Lower leg skin (tissue), 4 donors: ENCODE results near the gene SVEP1. TPM values are rescaled to one million over a fixed set of nuclear protein-coding genes. Genes with fewer than 3 reads are reported as not detected.

ENCODE experiments used
- DNase-seq, 2 donors: peaks; one replicate each; pipeline ENCODE4 v3.0.0-alpha.2; 2019; ENCODE audit warnings: low spot score in 2 of 2
- H3K4me3 ChIP-seq: fragments of 200-600 bp; sonication (generic); 2 replicates; pipeline ENCODE4 v1.5.1; 2017; ENCODE audit warnings: mild to moderate bottlenecking, low read depth; ENCODE audit not compliant: poor library complexity, severe bottlenecking
- POLR2A ChIP-seq, 2 donors: fragments of 450-650 bp; IDR thresholded peaks; one replicate each; pipeline ENCODE4 v1.6.1; 2016 to 2017; ENCODE audit warnings: antibody characterized with exemption in 2 of 2, mild to moderate bottlenecking in 1 of 2, moderate library complexity in 1 of 2
- WGBS, 2 donors: methylation state at CpG; one replicate each; pipeline ENCODE4 v1.1.5; 2018; 5-methylcytosine and 5-hydroxymethylcytosine counted together
- intact Hi-C: fragments of 100-400 bp; cut with DNase I; formaldehyde crosslinking; loops from one replicate; pipeline ENCODE4 v1.15.0; 2023; ENCODE audit warnings: low total_unique reads
- total RNA-seq, 4 donors: library from RNA; depleted of rRNA; stranded (reverse); fragments of >200 nt; gene quantifications; one replicate each; pipeline ENCODE4 v1.1.0, GENCODE V29; 2016
- TF ChIP-seq, protein P1 (sequence below), 3 donors: fragments of 450-650 bp; IDR thresholded peaks; one replicate each; pipeline ENCODE4 v1.5.1; 2016; ENCODE audit warnings: antibody characterized with exemption in 3 of 3, mild to moderate bottlenecking in 3 of 3, moderate library complexity in 2 of 3

The SVEP1 gene
- total RNA-seq, 4 donors from 2014 or later, result 11.1 to 39.0 (median 14.7) TPM

DNA sequence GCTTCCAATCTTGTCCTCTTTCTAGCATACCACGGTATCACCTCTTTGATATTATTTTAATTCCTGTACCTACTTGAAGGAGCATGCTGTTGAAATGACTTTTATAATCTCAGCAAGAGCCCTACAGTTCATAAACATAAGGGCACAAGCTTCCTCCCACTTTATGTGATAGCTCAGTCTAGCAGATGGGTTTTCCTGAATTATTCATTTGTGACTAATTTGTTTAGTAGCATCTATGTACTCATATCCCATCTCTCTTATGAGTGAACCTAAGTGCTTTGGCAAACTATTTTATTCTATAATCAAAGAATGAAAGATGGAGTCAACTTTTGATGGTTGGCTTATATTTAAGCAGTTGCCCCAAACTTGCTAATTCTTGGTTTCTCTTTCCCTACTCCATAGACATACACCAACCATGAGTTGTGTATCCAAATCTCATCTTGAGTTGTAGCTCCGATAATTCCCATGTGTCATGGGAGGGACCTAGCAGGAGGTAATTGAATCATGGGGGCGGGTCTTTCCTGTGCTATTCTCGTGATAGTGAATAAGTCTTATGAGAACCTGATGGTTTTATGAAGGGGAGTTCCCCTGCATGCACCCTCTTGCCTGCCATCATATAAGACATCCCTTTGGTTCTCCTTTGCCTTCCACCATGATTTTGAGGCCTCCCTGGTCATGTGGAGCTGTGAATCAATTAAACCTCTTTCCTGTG lies 259.6 kb downstream of the SVEP1 start:
- intact Hi-C loops, result no loop called here
- 80 to 81% methylated on average over 4 of the region's 4 CpGs for WGBS, 2 donors
- H3K4me3 ChIP-seq, result no peak overlapping the region
- TF ChIP-seq POLR2A (IDR thresholded peaks at IDR 0.05), result no peak
- TF ChIP-seq, protein P1, sequence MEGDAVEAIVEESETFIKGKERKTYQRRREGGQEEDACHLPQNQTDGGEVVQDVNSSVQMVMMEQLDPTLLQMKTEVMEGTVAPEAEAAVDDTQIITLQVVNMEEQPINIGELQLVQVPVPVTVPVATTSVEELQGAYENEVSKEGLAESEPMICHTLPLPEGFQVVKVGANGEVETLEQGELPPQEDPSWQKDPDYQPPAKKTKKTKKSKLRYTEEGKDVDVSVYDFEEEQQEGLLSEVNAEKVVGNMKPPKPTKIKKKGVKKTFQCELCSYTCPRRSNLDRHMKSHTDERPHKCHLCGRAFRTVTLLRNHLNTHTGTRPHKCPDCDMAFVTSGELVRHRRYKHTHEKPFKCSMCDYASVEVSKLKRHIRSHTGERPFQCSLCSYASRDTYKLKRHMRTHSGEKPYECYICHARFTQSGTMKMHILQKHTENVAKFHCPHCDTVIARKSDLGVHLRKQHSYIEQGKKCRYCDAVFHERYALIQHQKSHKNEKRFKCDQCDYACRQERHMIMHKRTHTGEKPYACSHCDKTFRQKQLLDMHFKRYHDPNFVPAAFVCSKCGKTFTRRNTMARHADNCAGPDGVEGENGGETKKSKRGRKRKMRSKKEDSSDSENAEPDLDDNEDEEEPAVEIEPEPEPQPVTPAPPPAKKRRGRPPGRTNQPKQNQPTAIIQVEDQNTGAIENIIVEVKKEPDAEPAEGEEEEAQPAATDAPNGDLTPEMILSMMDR (IDR thresholded peaks at IDR 0.05), result no peak
- DNase-seq, result no peak

DNA sequence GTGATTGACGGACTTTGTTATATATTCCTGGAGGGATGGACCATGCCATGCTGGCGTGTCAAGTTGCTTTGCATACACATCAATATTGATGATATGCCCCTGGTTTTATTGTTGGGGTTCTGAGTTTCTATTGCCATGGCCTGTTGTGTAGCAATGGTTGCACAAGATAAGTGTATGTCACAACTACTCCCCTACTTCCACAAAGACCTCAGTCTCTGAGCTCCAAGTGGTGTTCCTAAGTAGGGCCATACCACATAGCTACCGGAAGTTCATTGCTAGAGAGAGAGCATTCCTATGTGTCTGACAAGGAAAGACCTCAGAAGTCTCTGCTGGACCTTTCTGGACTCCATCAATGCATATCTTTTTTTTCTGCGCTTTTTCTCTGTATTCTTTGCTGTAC lies 261.6 kb downstream of the SVEP1 start:
- 92 to 93% methylated on average over 4 of the region's 4 CpGs for WGBS, 2 donors
- TF ChIP-seq, protein P1 (IDR thresholded peaks at IDR 0.05), result no peak
- TF ChIP-seq POLR2A (IDR thresholded peaks at IDR 0.05), result no peak
- no peak for DNase-seq
- H3K4me3 ChIP-seq, result no peak overlapping the region
- intact Hi-C loops, result no loop called here

DNA sequence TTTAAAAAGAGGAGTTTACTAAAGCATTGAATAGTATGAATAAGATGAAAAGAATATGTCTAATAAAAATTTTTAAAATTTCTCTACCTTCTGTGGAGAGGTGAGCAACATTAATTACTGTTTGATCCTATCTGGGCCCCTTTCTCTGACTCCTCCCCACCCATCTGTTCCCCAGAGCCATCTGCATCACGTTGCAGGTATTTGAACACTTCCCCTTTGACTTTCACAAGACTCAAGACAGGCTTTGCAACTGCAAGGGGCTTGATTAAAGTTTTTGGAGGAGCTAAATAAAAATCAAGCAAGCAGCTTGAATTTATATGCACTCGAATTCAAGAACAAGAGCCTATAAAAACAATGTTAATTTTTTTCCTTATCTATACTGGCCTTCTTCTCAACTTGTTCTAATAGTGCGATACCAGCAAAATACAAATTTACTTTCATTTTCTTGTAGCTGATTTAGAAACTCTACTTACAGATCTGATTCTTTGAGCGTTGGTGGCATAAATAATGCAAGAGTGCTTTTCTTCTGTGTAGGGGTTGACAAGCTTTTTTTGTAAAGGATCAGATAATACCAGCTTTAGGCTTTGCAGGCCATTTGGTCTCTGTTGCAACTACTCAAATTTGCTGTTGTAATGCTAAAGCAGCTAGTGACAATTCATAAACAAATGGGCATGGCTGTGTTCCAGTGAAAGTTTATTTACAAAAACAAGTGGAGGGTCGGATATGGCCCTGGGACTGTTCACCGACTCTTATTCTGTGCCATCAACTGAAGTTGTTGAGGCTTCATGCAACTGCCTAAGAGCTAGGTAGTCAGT lies 263.1 kb downstream of the SVEP1 start:
- TF ChIP-seq, protein P1 (IDR thresholded peaks at IDR 0.05), result no peak
- TF ChIP-seq POLR2A (IDR thresholded peaks at IDR 0.05), result no peak
- DNase-seq, result no peak
- intact Hi-C loops, result no loop called here
- 40 to 46% methylated on average over 6 of the region's 6 CpGs for WGBS, 2 donors
- no peak overlapping the region for H3K4me3 ChIP-seq

Other genes starting within 250 kb of the SVEP1 start
- not detected for gene TXNDC8, start 241.9 kb downstream of the SVEP1 start, total RNA-seq
- 1 to 10 TPM in 1 of 4 donors, under 1 TPM in 3; 0.23 to 4.7 (median 0.68) TPM for gene MUSK, start 89.0 kb upstream of the SVEP1 start, total RNA-seq